Ammon's horn (tissue), 1 donor: ENCODE data around the gene EDA.

Experiments
- DNase-seq: peaks from one replicate; pipeline ENCODE4 v3.0.0-alpha.2; 2016; ENCODE audit warnings: low spot score

EDA gene

DNA sequence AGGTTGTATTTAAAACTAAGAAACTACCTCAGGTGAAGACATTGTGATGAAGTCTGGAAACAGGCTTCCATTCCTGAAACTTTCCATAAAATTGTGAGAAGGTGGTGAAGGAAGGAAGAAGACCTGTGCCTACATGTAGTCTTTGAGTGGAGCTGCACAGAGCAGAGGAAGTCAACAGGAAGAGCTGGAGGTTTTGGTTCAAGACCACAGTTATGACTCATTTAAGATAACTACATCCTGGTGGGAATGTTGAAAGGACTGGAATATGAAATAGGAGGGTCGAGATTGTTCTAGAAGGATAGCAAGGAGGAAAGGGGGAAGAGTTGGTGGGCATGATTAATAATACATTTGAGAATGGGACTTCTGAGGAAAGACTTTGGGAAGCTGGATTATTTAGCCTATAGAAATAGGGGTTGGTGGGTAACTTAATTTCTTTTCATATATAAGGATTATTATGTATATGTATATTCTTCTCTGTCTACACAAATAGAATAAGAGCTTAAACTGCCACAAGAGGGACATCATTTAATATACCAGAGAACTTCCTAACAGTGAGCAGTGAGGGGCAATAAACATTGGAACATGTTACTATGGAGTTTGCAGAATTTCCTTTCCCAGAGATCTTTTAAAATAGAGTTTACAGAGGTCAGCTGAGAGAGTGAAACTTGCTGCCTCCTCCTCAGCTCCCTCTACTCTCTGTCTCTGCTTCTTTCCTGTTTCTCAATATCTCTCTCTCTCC is 410.4 kb downstream of the EDA start:
- DNase-seq = no peak

DNA sequence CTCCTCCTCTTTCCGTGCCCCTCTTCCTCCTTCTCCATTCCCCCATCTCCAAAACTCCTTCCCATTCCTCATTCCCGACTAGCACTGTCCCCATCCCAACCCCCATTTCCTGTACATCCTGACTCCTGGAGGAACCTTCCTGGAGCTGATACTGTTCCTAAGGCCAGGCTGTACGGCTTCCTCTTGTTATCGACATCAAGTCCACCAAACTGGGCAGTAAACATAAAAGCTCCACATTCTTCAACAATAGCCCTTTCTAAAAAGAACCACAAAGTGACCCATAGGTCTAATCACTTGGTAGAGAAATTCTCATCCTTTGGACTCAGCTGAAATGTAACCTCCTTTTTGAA is 410.9 kb downstream of the EDA start:
- DNase-seq = no peak

DNA sequence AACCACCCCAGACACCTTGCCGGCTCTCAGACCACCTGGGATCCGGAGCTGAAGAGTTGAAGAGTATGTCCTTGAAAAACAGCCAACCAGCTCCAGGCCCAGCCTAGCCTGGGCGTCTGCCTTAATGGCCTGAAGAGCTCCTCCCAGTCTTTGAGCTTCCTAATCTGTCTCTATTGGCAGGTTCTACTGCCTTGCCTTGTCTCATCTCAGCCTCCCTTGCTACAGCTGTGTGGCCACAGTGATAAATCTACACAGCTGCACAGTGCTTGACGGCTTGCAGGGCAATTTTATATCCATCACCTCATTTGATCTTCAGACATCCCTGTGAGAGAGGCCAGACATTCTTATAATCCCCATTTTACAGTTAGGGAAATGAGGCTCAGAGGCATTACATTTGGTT is 413.9 kb downstream of the EDA start:
- no peak for DNase-seq

DNA sequence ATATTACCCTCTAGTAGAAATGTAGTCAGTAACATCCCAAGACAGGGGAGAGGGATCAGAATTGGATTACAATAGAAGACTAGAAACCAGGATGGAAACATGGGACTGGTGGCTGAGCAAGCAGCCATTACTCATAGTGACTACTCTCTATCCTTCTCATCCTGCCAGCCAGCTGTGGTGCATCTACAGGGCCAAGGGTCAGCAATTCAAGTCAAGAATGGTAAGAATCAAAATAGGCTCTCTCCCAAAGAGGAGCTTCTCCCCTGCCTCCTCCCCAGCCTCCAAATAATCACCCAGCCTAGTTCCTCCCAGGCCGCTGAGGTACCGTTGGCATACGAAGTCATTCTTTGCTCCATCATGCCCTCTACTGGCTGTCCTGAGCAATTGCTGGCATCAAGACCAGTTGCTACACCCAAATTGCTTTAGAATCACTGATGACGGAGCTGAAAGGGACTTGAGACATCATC is 414.4 kb downstream of the EDA start:
- DNase-seq = peak; percentile 73

DNA sequence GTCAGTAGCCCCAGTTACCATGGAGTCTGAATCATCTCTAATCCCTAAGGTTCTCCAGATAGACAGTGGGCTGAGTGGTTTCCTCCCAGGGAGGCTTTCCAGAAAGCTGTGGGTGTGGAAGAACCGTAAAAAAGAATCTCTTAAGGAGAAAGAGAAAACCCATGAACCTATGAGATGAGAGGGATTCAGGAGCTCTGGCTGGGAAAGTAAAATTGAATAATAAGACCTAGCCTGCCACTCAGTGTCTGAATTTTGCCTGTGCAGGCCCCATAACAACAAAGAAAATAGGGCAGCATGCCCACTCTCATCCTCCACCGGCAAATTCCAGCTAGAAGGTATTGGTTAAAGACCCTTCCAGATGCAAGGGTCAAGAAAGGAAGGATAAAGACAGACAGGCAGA is 416.9 kb downstream of the EDA start:
- DNase-seq = no peak

DNA sequence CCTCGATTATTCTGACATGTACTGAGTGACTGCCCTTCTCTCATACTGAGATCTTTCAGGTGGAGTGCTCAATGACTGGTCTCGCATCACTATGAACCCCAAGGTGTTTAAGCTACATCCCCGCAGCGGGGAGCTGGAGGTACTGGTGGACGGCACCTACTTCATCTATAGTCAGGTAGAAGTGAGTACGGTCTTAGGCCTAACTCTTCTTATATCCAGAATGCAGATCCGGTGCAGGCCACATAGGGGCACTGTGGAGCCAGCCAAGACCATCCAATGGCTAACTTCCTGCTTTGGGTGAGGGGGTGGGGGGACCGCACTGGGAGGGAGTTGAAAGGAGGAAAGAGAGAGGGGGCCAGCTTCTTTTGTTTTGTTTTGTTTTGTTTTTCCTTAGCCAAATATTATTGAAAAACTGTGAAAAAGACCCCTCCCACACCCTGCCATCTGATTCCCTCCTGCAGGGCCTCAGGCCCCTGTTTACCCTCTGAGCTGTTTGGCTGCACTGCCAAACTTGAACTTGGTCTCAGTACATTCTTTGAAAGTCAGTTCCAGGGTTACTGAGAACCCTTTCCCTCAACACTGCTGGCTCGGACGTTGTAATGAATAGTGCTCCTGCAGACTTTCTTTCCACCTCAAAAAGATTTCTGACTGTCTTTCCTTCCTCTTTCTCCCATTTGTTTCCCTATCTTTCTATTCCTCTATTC is 417.6 kb downstream of the EDA start:
- peak; percentile 14 for DNase-seq

DNA sequence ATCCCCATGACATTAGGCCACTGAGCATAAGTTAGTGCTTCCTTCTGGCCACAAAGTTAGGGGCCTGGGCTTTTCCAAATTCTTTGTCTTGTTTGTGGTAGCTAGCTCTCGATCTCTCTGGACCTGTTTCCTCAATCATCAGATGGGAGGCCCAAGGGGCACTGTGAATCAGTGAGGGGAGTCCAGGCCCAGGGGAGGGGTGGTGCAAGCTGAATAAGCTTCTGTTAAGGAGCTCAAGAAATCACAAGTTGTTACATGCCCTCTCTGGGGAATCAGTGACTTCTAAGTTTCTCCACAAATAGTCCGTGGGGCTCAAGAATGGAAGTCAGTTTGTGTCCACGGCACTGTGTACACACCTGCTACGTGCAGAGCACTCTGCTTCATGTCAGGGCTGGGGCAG is 418.7 kb downstream of the EDA start:
- DNase-seq = no peak

DNA sequence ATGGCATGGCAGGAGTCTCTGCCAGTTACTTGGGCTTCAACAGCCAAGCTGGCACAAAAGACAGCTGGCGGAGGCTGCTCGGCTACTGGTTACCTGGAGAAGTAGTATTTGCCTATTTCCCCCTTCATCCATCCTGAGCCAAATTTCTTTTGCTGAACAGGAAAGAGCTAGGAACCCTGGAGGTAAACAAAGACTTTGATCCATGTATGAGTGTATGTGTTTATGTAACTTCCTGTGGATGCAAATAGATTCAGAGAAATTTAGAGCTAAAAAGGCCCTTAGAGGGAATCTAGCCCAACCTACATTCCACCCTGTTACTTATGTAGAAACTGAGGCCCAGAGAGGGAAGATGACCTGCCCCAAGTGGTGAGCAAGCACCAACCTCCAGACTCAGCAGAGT is 422.6 kb downstream of the EDA start:
- DNase-seq = no peak

DNA sequence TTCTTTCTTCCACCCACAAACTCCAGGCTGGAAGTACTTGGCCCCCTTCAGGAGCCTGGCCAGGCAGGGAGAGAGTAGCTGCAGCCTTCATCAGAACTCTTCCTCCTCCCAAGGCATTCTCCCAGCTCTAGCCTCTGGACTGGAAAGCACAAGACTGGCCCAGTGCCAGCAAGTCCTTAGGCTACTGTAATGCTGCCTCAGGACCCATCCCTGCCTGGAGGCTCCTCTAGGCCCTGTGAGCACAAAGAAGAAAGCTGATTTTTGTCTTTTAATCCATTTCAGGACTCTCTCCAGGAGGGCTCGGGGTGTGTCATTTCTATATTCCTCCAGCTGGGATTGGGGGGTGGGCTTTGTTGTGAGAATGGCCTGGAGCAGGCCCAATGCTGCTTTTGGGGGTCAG is 423.0 kb downstream of the EDA start:
- DNase-seq = no peak

DNA sequence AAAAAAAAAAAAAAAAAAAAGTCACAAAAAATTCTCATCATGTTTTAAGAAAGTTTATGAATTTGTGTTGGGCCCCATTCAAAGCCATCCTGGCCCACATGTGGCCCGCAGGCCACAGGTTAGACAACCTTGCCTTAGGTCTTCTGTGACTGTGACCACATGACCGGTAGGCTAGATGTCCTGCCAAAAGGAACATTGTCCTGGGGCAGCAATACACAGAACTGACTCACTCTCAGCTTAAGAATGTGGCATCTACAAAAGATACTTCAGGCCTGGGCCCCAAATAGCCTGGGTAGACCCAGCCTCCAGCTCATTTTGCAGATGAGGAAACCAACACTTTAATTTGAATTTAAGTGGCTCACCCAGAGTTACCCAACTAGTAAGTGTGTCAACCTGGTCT is 423.8 kb downstream of the EDA start:
- DNase-seq = no peak

DNA sequence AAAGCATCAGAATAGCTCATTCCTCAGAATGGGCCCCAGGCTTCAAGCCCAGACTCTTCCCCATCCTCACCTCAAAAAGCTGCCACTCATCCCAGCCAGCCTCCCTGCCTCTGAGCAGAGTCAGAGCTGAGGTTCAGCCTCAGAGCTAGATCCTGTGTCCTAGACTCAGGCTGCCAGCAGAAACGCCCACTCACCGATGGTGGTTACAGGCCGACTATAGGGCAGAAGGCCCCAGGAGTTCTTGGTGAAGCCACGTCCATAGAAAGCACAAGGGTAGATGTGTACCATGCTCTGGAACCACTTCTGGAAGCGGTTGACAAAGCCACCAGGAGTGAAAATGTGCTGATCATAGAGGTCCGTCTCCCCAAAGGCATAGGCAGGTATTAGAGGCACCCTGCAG is 426.1 kb downstream of the EDA start:
- DNase-seq = no peak

DNA sequence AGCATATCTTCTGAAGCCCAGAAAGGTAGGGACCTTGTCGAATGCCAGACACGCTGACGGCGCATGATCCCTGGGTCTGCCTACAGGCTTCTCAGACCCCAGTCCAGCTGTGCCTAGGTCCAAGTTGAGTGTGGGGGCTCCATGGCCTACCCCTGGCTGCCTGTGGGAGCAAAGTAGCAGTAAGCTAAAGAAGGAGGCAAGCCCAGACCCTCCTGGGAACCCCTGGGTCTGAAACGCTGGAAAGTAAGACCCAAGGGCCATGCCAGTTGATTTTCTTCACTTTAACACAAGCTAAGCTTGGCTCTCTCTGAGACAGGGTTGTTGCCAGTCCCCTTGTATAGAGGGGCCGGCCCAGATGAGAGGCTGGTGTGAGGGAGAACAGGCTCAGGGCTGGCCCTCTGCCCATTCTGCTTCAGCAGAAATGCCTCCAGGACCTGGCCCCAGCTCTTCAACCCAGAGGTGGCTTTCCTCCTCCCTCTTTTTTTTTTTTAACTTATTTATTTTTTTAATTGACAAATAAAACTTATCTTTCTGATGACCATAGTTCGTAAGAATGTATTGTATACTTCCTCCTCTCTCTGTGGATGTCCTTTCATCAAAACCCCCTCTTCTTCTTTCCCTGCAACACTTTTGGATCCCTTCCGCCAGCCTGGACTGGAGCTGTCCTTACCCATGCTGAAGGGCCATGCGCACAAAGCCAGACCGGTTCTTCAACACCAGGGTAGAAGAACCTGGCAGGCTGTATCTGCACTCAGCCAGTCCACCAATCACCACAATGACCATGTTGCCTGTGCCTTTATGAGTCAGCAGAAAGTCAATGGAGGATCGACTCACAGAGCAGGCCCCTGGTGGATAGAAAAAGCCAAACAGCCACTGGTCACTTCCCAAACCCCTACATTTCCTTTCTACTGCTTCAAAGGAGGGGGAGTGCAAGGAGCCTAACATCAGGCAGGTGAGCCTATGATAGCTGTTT is 426.8 kb downstream of the EDA start:
- DNase-seq = no peak

DNA sequence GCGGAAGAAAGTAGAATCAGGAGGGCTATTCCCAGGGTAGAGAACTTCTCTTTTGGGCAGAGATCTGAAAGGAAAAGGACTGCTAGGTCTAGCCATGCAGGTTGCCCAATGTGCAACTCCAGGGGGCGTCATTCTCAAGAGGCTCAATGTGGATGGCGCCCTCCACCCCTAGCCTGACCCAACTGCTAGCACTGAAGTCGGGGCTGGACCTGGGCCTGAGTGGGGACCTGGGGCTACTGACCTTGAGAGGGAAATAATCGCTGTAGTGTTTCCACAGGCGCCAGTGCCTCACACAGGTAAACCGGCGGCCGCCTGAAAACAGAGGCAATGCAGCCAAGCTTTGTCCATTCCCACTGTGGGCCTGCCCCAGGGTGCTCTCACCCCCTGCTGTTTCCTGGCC is 427.8 kb downstream of the EDA start:
- DNase-seq = no peak

DNA sequence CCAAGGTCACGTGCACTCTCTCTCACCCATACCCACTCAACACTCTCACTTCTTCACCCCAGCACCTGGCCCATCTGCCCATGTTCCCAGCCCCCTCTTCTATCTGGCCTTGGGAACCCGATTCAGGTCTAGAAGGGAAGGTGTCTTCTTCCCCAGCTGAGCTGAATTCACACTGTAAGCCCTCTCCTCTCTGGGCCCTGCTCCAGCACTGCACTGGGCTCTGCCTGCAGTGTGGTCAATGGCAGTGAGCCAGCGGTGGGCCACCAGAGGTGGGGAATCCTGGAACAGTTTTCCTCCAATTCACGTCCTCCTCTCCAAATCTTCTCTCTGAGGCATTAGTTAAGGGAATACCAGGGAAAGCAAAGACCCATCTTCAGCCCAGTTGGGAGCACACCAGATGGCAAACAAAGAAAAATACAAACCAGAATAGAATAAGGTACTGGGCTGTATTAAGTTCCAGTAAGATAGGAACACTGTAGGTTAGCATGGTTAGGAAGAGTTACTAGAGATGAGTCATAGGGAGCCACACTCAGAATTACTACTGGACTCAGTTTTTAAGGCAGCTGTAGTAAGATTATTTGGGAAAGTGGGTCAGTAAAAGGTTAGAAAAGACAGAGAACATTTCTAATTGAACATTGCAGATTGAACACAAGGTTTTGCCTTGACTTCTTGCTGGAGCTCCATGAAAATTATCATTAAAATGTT is 428.8 kb downstream of the EDA start:
- DNase-seq = no peak

DNA sequence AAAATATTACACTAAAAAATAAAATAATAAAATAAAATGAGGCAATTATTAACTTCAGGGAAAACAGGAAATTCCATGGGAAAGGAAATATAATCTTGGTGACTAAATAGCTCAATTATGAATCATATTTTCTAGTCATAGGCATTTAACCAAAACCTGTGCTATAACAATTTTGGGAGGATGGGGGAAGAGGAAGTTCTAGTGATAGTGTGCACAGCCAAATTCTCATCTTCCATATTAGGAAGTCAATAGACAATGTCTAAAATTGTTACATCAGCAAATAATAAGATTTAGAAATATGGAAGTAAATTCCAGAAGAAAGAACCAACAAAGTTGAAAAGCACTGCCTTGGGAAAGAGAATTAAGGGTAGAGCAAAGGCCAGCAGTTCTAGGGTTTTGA is 431.1 kb downstream of the EDA start:
- DNase-seq = no peak

DNA sequence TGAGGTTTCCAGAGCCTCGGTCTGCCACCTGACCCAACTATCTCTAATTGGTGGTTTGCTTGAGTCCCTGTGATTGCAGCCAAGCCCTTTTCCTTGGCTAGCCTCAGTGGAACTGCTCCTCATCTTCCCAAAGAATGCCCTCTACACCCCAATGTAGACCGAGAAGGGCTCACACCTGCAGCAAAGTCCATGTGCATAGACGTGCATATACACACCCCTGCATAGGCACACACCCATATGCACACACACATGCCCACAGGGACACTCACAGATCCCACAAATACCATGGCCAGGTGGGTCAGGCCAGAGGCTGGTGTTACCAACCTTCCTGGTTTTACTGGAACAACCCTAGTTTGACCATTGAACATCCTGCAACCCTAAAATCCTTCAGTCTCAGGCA is 433.5 kb downstream of the EDA start:
- no peak for DNase-seq

DNA sequence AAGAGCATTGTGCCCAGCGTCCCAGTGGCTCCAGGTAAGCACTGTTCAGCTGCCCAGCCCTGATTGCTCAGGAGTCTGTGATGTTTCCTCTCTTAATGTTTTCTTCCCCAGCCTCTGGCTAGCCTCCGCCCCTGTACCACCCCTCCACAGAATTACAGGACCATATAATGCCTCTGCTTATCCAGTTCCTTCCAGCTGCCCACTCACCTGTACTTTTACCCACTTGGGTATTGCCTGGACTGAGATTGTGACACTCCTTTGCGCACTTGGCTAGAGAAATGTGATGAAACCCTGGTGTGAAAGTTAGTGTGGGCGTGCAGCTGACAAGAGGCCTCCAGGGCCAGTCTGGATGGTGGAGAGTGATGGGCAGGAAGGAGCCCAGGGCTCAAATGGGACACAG is 434.0 kb downstream of the EDA start, which contains the start of gene AWAT2:
AWAT2 (minus strand) TSS at position 14 of the 400 bp plus-strand sequence; CDS start at position 8, 6 bp downstream.
- no peak for DNase-seq

DNA sequence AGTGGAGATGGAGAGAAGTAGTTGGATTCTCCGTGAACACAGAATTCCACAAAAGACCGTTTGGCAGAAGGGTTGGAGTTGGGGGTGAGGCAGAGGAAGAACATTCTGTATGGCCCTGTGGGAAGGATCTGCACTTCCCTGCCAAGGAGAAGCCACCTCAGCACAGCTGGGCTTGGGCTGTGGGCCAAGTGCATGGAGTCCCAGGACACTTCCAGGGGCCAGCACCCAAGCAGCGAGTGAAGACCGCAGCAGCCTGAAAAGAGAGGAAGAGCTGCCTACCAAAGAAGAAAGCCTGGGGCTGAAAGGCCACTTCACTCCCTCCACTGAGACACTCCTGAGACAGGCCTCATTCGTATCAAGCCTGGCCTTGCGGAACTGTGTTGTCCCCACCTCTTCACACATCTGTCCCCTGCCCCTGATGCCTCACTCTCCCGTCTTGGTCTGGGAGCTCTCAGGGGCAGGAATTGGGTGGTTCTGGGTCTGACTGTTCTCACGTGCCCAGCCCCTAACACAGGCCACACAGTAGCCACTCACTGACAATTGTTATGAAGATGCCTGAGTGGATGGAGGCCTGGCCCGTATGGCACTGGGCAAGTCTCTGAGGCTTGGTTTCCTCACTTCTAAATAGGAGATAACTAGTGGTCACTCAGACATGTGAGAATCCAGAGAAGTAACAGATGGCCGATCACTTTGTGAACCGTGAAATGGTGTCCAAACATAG is 437.1 kb downstream of the EDA start:
- DNase-seq = no peak

DNA sequence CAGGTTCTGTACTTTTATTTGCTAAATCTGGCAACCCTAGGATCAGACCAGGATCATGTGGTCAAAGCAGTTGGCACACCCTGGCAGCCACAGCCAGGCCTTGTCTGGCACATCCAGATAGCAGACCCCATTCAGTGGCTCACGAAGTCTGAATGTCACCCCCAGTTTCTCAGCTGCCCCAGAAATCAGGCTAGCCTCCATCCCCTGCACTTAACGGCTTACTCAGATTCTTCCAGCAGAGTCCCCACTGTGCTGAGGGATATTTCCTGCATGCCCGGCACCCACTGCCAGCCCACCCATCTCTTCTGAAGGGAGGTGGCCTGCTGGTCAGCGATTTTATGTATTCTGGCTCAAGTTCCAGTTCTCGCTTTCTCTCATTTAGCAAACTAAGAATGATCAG is 438.5 kb downstream of the EDA start:
- no peak for DNase-seq

DNA sequence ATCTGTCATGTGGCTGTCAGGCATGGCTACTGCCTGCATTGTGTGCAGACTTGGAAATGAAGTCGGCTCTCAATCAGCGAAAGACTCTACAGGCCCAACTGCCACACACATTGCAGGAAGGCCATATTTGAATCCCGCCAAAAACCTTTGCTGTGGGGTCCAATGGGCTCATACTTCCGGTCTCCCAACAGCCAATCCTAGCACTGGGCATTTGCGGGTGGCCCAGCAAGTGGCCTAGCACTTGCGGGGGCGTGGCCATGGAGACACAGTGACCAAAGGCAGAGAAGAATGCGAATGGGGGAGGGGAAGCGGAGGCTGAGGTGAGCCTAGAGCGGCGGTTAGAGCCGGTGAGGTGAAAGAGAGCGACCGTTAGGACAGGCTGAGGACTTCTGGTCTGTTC is 446.2 kb downstream of the EDA start, which contains the start of gene OTUD6A:
OTUD6A (plus strand) TSS at position 382 of the 400 bp plus-strand sequence. CDS start 68 bp downstream, outside the sequence.
- no peak for DNase-seq

DNA sequence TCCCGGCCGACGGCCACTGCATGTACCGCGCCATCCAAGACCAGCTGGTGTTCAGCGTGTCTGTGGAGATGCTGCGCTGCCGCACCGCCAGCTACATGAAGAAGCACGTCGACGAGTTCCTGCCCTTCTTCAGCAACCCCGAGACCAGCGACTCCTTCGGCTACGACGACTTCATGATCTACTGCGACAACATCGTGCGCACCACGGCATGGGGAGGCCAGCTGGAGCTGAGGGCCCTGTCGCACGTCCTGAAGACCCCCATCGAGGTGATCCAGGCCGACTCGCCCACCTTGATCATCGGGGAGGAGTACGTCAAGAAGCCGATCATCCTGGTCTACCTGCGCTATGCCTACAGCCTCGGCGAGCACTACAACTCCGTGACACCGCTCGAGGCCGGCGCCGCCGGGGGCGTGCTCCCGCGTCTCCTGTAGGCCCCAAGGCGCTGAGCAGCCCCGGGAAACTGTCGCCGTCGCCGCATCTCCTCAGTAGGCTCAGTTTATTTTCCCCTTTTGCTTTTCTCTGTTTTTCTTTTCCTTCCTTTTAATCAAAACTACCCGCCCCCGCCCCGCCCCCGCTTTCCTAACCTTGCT is 447.1 kb downstream of the EDA start:
- DNase-seq = no peak
